OCI-LY7 (cell line): Measurements from ENCODE around the gene TAS2R1. TPM values are rescaled to one million over a fixed set of nuclear protein-coding genes. Genes with fewer than 3 reads are reported as not detected.

Experiments
- BruUV-seq: library from RNA; stranded (reverse); fragments of 400-500 nt; replicated peaks from 2 replicates; lab custom pipeline; 2021; lab: Mats Ljungman, UMichigan
- CTCF ChIA-PET: fragments of 300-600 bp; sonication (Branson Sonifier 250); formaldehyde crosslinking; loops from one replicate; lab custom pipeline; 2022; ENCODE audit warnings: antibody characterized with exemption; ENCODE audit not compliant: unreplicated experiment; lab: Charles Lee
- POLR2A ChIA-PET: fragments of 300-600 bp; sonication (Branson Sonifier 250); formaldehyde crosslinking; loops from one replicate; lab custom pipeline; 2022; ENCODE audit warnings: antibody characterized with exemption; lab: Charles Lee
- DNase-seq: peaks from one replicate; pipeline ENCODE4 v3.0.0-alpha.2; 2015; ENCODE audit warnings: low spot score
- H2AFZ ChIP-seq: fragments of 200-600 bp; sonication (generic), shearing (Covaris generic); 2 replicates; pipeline ENCODE4 v1.6.1; 2014; ENCODE audit warnings: mild to moderate bottlenecking, antibody characterized with exemption, low read length, moderate library complexity
- H3K27ac ChIP-seq: fragments of 200-600 bp; sonication (generic); 2 replicates; pipeline ENCODE4 v1.5.1; 2014; ENCODE audit warnings: mixed run types, low read depth, mild to moderate bottlenecking, moderate library complexity, low read length, inconsistent platforms; ENCODE audit not compliant: poor library complexity, severe bottlenecking
- H3K36me3 ChIP-seq: fragments of 200-600 bp; sonication (generic); 2 replicates; pipeline ENCODE4 v1.6.1; 2014; ENCODE audit warnings: mild to moderate bottlenecking, antibody characterized with exemption, low read length, moderate library complexity, mixed read lengths; ENCODE audit not compliant: insufficient read depth
- H3K4me1 ChIP-seq: fragments of 200-600 bp; sonication (generic); 2 replicates; pipeline ENCODE4 v1.5.1; 2014; ENCODE audit warnings: mild to moderate bottlenecking, low read length; ENCODE audit not compliant: insufficient read depth, poor library complexity, severe bottlenecking
- H3K4me2 ChIP-seq: fragments of 200-600 bp; sonication (generic); 2 replicates; pipeline ENCODE4 v1.6.1; 2014; ENCODE audit warnings: mild to moderate bottlenecking, low read length
- H3K4me3 ChIP-seq: fragments of 200-600 bp; sonication (generic); 2 replicates; pipeline ENCODE4 v1.5.1; 2014; ENCODE audit warnings: mild to moderate bottlenecking, low read depth, low read length; ENCODE audit not compliant: poor library complexity, severe bottlenecking
- H3K79me2 ChIP-seq: fragments of 200-600 bp; sonication (generic); 2 replicates; pipeline ENCODE4 v1.6.1; 2016; ENCODE audit warnings: low read depth, mild to moderate bottlenecking, low read length, moderate library complexity, mixed read lengths; ENCODE audit not compliant: insufficient read depth
- H3K9me2 ChIP-seq: fragments of 200-600 bp; sonication (generic); 2 replicates; pipeline ENCODE4 v1.6.1; 2016; ENCODE audit warnings: mild to moderate bottlenecking, low read length, mixed read lengths; ENCODE audit not compliant: insufficient read depth
- H3K9me3 ChIP-seq: fragments of 200-600 bp; sonication (generic); 2 replicates; pipeline ENCODE4 v1.6.1; 2014; ENCODE audit warnings: mild to moderate bottlenecking, mixed run types, low read length, mixed read lengths
- H4K20me1 ChIP-seq: fragments of 200-600 bp; sonication (generic); 2 replicates; pipeline ENCODE4 v1.6.1; 2014; ENCODE audit warnings: mild to moderate bottlenecking, antibody characterized with exemption, low read length, moderate library complexity, mixed read lengths; ENCODE audit not compliant: insufficient read depth
- EZH2phosphoT487 ChIP-seq: fragments of 200-600 bp; sonication (generic); IDR thresholded peaks from 2 replicates; pipeline ENCODE4 v1.6.1; 2018; ENCODE audit warnings: low read depth, borderline replicate concordance, mild to moderate bottlenecking, mixed run types, antibody characterized with exemption, low read length, moderate library complexity, mixed read lengths
- intact Hi-C: fragments of 100-400 bp; cut with micrococcal nuclease; formaldehyde crosslinking; loops from one replicate; pipeline ENCODE4 v1.10.0; 2022; ENCODE audit not compliant: unreplicated experiment
- total RNA-seq, 2 experiments: library from RNA; depleted of rRNA in 1 of 2; stranded (reverse); fragments of >200 nt in 1 of 2; shearing (Covaris generic) in 1 of 2; gene quantifications; 2 replicates each; pipeline ENCODE4 v1.2.3, GENCODE V29; 2014 to 2022
- TF ChIP-seq, protein P1 (sequence below): fragments of 200-600 bp; sonication (generic); conservative IDR thresholded peaks from 2 replicates; pipeline ENCODE4 v1.5.1; 2014; ENCODE audit warnings: mild to moderate bottlenecking, antibody characterized with exemption, low read length, moderate library complexity, mixed read lengths

TAS2R1 gene
- total RNA-seq, 2 experiments from 2014 or later: not detected

- Histone ChIP-seq H3K36me3 (no peaks in the 10 kb centered on the region), H3K4me3 (no peak overlapping the region), H2AFZ (no peak overlapping the region), H3K27ac (no peak overlapping the region), H3K4me2 (no peak overlapping the region), H3K4me1 (no peaks in the 10 kb centered on the region), H4K20me1 (no peaks in the 10 kb centered on the region), H3K9me2 (no peaks in the 10 kb centered on the region), H3K9me3 (no peaks in the 10 kb centered on the region), H3K79me2 (no peaks in the 10 kb centered on the region)
- TF ChIP-seq, protein P1, sequence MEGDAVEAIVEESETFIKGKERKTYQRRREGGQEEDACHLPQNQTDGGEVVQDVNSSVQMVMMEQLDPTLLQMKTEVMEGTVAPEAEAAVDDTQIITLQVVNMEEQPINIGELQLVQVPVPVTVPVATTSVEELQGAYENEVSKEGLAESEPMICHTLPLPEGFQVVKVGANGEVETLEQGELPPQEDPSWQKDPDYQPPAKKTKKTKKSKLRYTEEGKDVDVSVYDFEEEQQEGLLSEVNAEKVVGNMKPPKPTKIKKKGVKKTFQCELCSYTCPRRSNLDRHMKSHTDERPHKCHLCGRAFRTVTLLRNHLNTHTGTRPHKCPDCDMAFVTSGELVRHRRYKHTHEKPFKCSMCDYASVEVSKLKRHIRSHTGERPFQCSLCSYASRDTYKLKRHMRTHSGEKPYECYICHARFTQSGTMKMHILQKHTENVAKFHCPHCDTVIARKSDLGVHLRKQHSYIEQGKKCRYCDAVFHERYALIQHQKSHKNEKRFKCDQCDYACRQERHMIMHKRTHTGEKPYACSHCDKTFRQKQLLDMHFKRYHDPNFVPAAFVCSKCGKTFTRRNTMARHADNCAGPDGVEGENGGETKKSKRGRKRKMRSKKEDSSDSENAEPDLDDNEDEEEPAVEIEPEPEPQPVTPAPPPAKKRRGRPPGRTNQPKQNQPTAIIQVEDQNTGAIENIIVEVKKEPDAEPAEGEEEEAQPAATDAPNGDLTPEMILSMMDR: no peak
- TF ChIP-seq EZH2phosphoT487: no peak
- ChIA-PET POLR2A (interaction anchor here (0.9 to 1.4 kb wide), 2 partner anchors 8 to 17 kb away, joined by 3 read pairs; no protein-coding TSS in a partner anchor), CTCF (no interaction called here)
- BruUV-seq: no TSS peak
- no peak for DNase-seq
- intact Hi-C loops: no loop called here
Measured at GRCh38 chr5:9596824-9597223, 33.3 kb downstream of the TAS2R1 start.

DNA sequence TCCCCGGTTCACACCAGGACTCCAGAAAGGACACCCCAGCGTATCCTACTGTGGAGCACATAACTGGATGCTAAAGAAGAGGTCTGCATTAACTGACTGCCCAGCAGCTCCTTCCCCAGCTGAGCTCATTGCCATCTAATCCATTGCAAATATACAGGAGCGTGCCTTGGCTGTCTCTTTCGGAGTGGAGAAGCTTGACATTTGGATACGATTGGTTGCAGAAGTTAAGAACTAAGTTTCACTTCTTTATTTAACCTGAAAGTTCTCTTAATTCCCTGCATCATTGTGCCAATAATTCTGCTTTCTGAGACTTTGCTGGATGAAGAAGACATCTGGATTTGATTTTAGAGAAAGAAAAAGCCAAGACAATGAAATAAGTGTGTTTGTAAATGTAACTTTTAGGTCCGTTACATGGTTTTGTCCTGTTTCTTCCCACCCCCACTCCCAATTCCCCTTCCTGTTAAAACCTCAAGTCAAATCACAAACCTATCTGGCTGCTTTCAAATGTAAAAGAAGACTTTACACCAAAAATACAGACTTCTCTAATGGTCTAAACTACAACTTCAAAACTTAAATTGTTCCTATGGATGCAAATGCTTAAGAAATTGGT lies 33.9 kb downstream of the TAS2R1 start:
- Histone ChIP-seq H2AFZ (no peak overlapping the region), H3K4me1 (no peaks in the 10 kb centered on the region), H3K79me2 (no peaks in the 10 kb centered on the region), H3K4me2 (no peak overlapping the region), H3K36me3 (no peaks in the 10 kb centered on the region), H3K27ac (no peak overlapping the region), H3K4me3 (no peak overlapping the region), H3K9me3 (no peaks in the 10 kb centered on the region), H4K20me1 (no peaks in the 10 kb centered on the region), H3K9me2 (no peaks in the 10 kb centered on the region)
- CTCF ChIA-PET: no interaction called here
- DNase-seq: no peak
- POLR2A ChIA-PET: interaction anchor here (0.9 to 1.4 kb wide), 2 partner anchors 8 to 16 kb away, joined by 3 read pairs; no protein-coding TSS in a partner anchor
- TF ChIP-seq, protein P1: no peak
- TF ChIP-seq EZH2phosphoT487: no peak
- intact Hi-C loops: no loop called here
- BruUV-seq: no TSS peak

DNA sequence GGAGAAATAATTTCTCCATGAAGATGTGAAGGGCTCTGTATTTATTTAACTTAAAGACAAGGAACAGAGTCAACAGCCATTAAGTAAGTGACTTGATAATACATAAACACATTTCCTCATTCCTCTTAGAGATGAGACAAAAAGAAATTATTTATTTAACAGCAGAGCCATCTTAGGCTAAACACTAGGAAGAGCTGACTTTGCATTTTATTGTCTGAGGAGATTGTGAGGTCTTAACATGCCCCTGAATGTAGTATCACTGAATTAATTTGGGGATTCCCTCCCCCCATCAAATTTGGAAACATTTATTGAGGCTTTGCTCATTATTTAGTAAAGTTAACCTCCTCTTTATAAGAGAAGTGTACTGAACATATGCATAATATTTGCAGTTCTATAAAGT lies 35.2 kb downstream of the TAS2R1 start:
- Histone ChIP-seq H3K36me3 (no peaks in the 10 kb centered on the region), H2AFZ (no peak overlapping the region), H4K20me1 (no peaks in the 10 kb centered on the region), H3K4me2 (no peak overlapping the region), H3K79me2 (no peaks in the 10 kb centered on the region), H3K4me3 (no peak overlapping the region), H3K9me2 (no peaks in the 10 kb centered on the region), H3K27ac (no peak overlapping the region), H3K9me3 (no peaks in the 10 kb centered on the region), H3K4me1 (no peaks in the 10 kb centered on the region)
- no TSS peak for BruUV-seq
- ChIA-PET POLR2A (no interaction called here), CTCF (no interaction called here)
- intact Hi-C loops: no loop called here
- TF ChIP-seq, protein P1: no peak
- no peak for TF ChIP-seq EZH2phosphoT487
- no peak for DNase-seq
